Natural killer cell (primary cell): ENCODE data around the gene DERL2. TPM values are rescaled to one million over a fixed set of nuclear protein-coding genes. Genes with fewer than 3 reads are reported as not detected.

Experiments
- ATAC-seq, 3 donors: fragments of 150-1000 bp in 2 of 3; fragments of 200-7000 bp in 1 of 3; cut with Tn5 transposase; 1 replicate in 1 of 3; 2 replicates in 2 of 3; pipeline ENCODE4 v1.10.0; 2021; ENCODE audit warnings: mild to moderate bottlenecking in 2 of 3, moderate library complexity in 2 of 3
- DNase-seq, 2 donors: peaks; one replicate each; pipeline versions ENCODE4 v3.0.0 to v3.0.0-alpha.2; 2013 to 2021; ENCODE audit warnings: mixed read lengths in 1 of 2
- H3K27ac ChIP-seq: one replicate; pipeline ENCODE4 v1.5.1; 2013; ENCODE audit warnings: mild to moderate bottlenecking, low read length
- H3K27me3 ChIP-seq: one replicate; pipeline ENCODE4 v1.6.1; 2013; ENCODE audit warnings: low read length; ENCODE audit not compliant: control insufficient read depth, insufficient read depth
- H3K36me3 ChIP-seq: one replicate; pipeline ENCODE4 v1.6.1; 2013; ENCODE audit warnings: low read length; ENCODE audit not compliant: control insufficient read depth, insufficient read depth
- H3K4me1 ChIP-seq: one replicate; pipeline ENCODE4 v1.6.1; 2013; ENCODE audit warnings: low read length; ENCODE audit not compliant: control insufficient read depth, insufficient read depth
- H3K4me3 ChIP-seq: one replicate; pipeline ENCODE4 v1.5.1; 2013; ENCODE audit warnings: low read length
- H3K9me3 ChIP-seq: one replicate; pipeline ENCODE4 v1.6.1; 2013; ENCODE audit warnings: low read length; ENCODE audit not compliant: control insufficient read depth, insufficient read depth
- H3K27ac Mint-ChIP-seq, 2 donors: one replicate each; pipeline ENCODE4 v1.8.0; 2022; ENCODE audit warnings: mild to moderate bottlenecking in 2 of 2, mixed read lengths in 2 of 2, moderate library complexity in 1 of 2
- H3K27me3 Mint-ChIP-seq, 2 donors: one replicate each; pipeline ENCODE4 v1.8.0; 2022; ENCODE audit warnings: low read depth in 2 of 2, mixed read lengths in 2 of 2
- H3K36me3 Mint-ChIP-seq: one replicate; pipeline ENCODE4 v1.8.0; 2022; ENCODE audit warnings: mixed read lengths
- H3K4me1 Mint-ChIP-seq, 2 donors: one replicate each; pipeline ENCODE4 v1.8.0; 2022; ENCODE audit warnings: mixed read lengths in 2 of 2
- H3K4me3 Mint-ChIP-seq: one replicate; pipeline ENCODE4 v1.8.0; 2022; ENCODE audit warnings: mild to moderate bottlenecking, moderate library complexity, mixed read lengths
- H3K9me3 Mint-ChIP-seq, 2 donors: one replicate each; pipeline ENCODE4 v1.8.0; 2022; ENCODE audit warnings: mixed read lengths in 2 of 2
- CTCF ChIP-seq: fragments of 200-600 bp; IDR thresholded peaks from one replicate; pipeline ENCODE4 v1.8.0; 2022; ENCODE audit warnings: antibody characterized with exemption
- WGBS: methylation state at CpG from one replicate; pipeline ENCODE4 v1.1.7; 2013; ENCODE audit warnings: missing lambda C conversion rate; ENCODE audit not compliant: insufficient coverage; 5-methylcytosine and 5-hydroxymethylcytosine counted together
- intact Hi-C: fragments of 100-400 bp; cut with micrococcal nuclease; formaldehyde crosslinking; loops from one replicate; pipeline ENCODE4 v1.14.2; 2022
- total RNA-seq, 4 donors: library from RNA; stranded (reverse); fragments of 120-200 nt in 1 of 4; gene quantifications; one replicate each; pipeline versions ENCODE4 v1.2.3 to v1.2.4, GENCODE V29; 2013 to 2022

Gene DERL2
- total RNA-seq, 3 donors from 2014 or later (not counting 1 experiment from before 2014, with no cell fraction given) = 86.0 to 105 (median 94.3) TPM

- H3K27ac ChIP-seq = no peak overlapping the region
- H3K9me3 ChIP-seq = no peaks in the 10 kb centered on the region
- Mint-ChIP-seq H3K4me3 (no peak overlapping the region), H3K36me3 (peaks cover 37% of the 10 kb centered on the region), H3K27ac (peak overlapping the region in 1 of 2 donors; percentile 8), H3K9me3 (no peaks in the 10 kb centered on the region), H3K4me1 (no peaks in the 10 kb centered on the region), H3K27me3 (no peaks in the 10 kb centered on the region)
- peak in 1 of 3 donors; percentile 19 for ATAC-seq
- DNase-seq = no peak
- WGBS = 96% methylated on average over 9 of the region's 9 CpGs
- H3K27me3 ChIP-seq = no peaks in the 10 kb centered on the region
- peaks cover 81% of the 10 kb centered on the region for H3K36me3 ChIP-seq
- no peak for TF ChIP-seq CTCF
- no peak overlapping the region for H3K4me3 ChIP-seq
- intact Hi-C loops = no loop called here
- no peaks in the 10 kb centered on the region for H3K4me1 ChIP-seq
These were observed 41.7 kb upstream of the DERL2 start for GRCh38 chr17:5527601-5528250.

- ATAC-seq (peak in 1 of 3 donors; percentile 52), DNase-seq (no peak)
- no peaks in the 10 kb centered on the region for H3K27me3 Mint-ChIP-seq
- no peaks in the 10 kb centered on the region for H3K4me1 ChIP-seq
- WGBS = 60% methylated on average over 14 of the region's 14 CpGs
- H3K4me3 Mint-ChIP-seq = no peak overlapping the region
- TF ChIP-seq CTCF = no peak
- H3K27ac Mint-ChIP-seq = no peak overlapping the region
- peaks cover 80% of the 10 kb centered on the region for H3K36me3 ChIP-seq
- intact Hi-C loops = no loop called here
- H3K4me1 Mint-ChIP-seq = no peaks in the 10 kb centered on the region
- no peaks in the 10 kb centered on the region for H3K27me3 ChIP-seq
- no peaks in the 10 kb centered on the region for H3K9me3 Mint-ChIP-seq
- no peaks in the 10 kb centered on the region for H3K9me3 ChIP-seq
- H3K27ac ChIP-seq = no peak overlapping the region
- H3K4me3 ChIP-seq = no peak overlapping the region
- H3K36me3 Mint-ChIP-seq = peaks cover 31% of the 10 kb centered on the region
These were observed 41.0 kb upstream of the DERL2 start for GRCh38 chr17:5526821-5527598.

DNA sequence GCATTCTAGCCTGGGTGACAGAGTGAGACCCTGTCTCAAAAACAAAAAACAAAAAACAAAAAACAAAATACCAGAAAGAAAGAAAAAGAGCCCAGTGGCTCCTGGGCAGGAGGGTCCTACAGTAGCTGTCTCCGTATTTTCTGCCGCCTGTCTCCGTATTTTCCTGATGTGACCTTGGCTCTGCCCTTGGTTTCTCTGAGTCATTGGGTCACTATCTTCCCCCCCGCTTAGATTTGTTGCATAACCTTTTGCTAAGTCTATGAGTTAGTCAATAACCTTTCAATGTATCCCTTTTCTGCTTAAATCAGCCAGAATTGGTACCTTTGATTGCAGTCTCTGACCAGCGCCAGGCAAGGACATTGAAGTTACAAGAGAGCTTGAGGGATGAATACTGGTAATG is 37.3 kb upstream of the DERL2 start:
- WGBS = 98% methylated on average over 5 of the region's 5 CpGs
- DNase-seq (no peak), ATAC-seq (no peak)
- intact Hi-C loops = no loop called here
- Histone ChIP-seq H3K27ac (no peak overlapping the region), H3K4me3 (no peak overlapping the region), H3K36me3 (peaks cover 65% of the 10 kb centered on the region), H3K9me3 (no peaks in the 10 kb centered on the region), H3K4me1 (no peaks in the 10 kb centered on the region), H3K27me3 (no peaks in the 10 kb centered on the region)
- peaks cover 1 to 7% of the 10 kb centered on the region in 2 donors for H3K4me1 Mint-ChIP-seq
- no peak for TF ChIP-seq CTCF
- peaks cover 20% of the 10 kb centered on the region for H3K36me3 Mint-ChIP-seq
- no peaks in the 10 kb centered on the region for H3K9me3 Mint-ChIP-seq
- H3K27ac Mint-ChIP-seq = peak overlapping the region in 1 of 2 donors; percentile 44
- no peaks in the 10 kb centered on the region for H3K27me3 Mint-ChIP-seq
- H3K4me3 Mint-ChIP-seq = no peak overlapping the region
